BJ (cell line): ENCODE measurements around the gene IL1R1. TPM values are rescaled to one million over a fixed set of nuclear protein-coding genes. Genes with fewer than 3 reads are reported as not detected.

ENCODE experiments used
- CTCF ChIA-PET: fragments of 350-600 bp; formaldehyde crosslinking; extraction: SDS; loops from one replicate; lab custom pipeline; 2021; ENCODE audit warnings: antibody characterized with exemption, inconsistent platforms; lab: Yijun Ruan, JAX
- POLR2A ChIA-PET: fragments of 300-600 bp; sonication (Branson Sonifier 250); formaldehyde crosslinking; extraction: SDS; loops from one replicate; lab custom pipeline; 2021; ENCODE audit warnings: antibody characterized with exemption; lab: Charles Lee
- DNase-seq: peaks from one replicate; pipeline ENCODE4 v3.0.0-alpha.2; 2011; ENCODE audit warnings: low read depth
- H3K27me3 ChIP-seq: 2 replicates; pipeline ENCODE4 v1.6.0; 2011; ENCODE audit warnings: low read length; ENCODE audit not compliant: control insufficient read depth, insufficient read depth
- H3K36me3 ChIP-seq: 2 replicates; pipeline ENCODE4 v1.5.1; 2011; ENCODE audit warnings: low read length; ENCODE audit not compliant: control insufficient read depth, insufficient read depth
- H3K4me3 ChIP-seq: 2 replicates; pipeline ENCODE4 v1.5.1; 2011; ENCODE audit warnings: low read depth, mild to moderate bottlenecking, control low read depth, low read length
- CTCF ChIP-seq: IDR thresholded peaks from 2 replicates; pipeline ENCODE4 v1.5.1; 2011; ENCODE audit warnings: low read depth, mild to moderate bottlenecking, control low read depth, inconsistent platforms, low read length, moderate library complexity; ENCODE audit not compliant: insufficient read depth
- polyA minus RNA-seq: library from RNA; depleted of rRNA, polyadenylated mRNA; stranded (reverse); fragments of >200 nt; gene quantifications from 2 replicates; pipeline ENCODE4 v1.2.3, GENCODE V29; 2011; rRNA and poly(A)+ RNA removed
- polyA plus RNA-seq: library from polyadenylated mRNA; depleted of rRNA; stranded (reverse); fragments of >200 nt; gene quantifications from 2 replicates; pipeline ENCODE4 v1.2.3, GENCODE V29; 2011; rRNA removed

Gene IL1R1
- polyA plus RNA-seq (37.3 and 43.4 TPM in 2 replicates), polyA minus RNA-seq (16.3 and 18.5 TPM in 2 replicates)

- DNase-seq, result no peak
Measured at GRCh38 chr2:102141970-102142828, at the start of gene IL1R1. Gene IL1R1 (plus strand): TSS chr2:102142746. CDS start chr2:102157725, 14,979 bp downstream.

GRCh38 chr2:102093662-102094061 is 48.9 kb upstream of the IL1R1 start:
- Histone ChIP-seq H3K36me3 (no peaks in the 10 kb centered on the region), H3K27me3 (no peaks in the 10 kb centered on the region), H3K4me3 (no peak overlapping the region)
- CTCF ChIA-PET, result interaction anchor here (1.2 kb wide), 1 partner anchor 13 kb away, joined by 3 read pairs; no protein-coding TSS in a partner anchor
- POLR2A ChIA-PET, result no interaction called here
- no peak for DNase-seq
- no peak for TF ChIP-seq CTCF

More at GRCh38 chr2:102141970-102142828, at the start of gene IL1R1:
- no peak for TF ChIP-seq CTCF
- Histone ChIP-seq H3K36me3 (peaks cover 13% of the 10 kb centered on the region), H3K27me3 (no peaks in the 10 kb centered on the region), H3K4me3 (peak within 1 kb of the TSS; percentile 61)
- POLR2A ChIA-PET, result interaction anchor here (0.6 to 1.5 kb wide), 3 partner anchors 78 to 379 kb away, joined by 3 to 5 read pairs (median 4); no protein-coding TSS in a partner anchor
- CTCF ChIA-PET, result interaction anchor here (0.6 to 2.2 kb wide), 13 partner anchors 12 to 186 kb away, joined by 3 to 9 read pairs (median 3); no protein-coding TSS in a partner anchor

- POLR2A ChIA-PET, result no interaction called here
- H3K27me3 ChIP-seq, result no peaks in the 10 kb centered on the region
- no peak overlapping the region for H3K4me3 ChIP-seq
- TF ChIP-seq CTCF, result no peak
- CTCF ChIA-PET, result interaction anchor here (0.6 to 1.3 kb wide), 2 partner anchors 9 to 12 kb away, joined by 3 to 4 read pairs; no protein-coding TSS in a partner anchor
- DNase-seq, result peak; percentile 88
- H3K36me3 ChIP-seq, result no peaks in the 10 kb centered on the region
Measured at GRCh38 chr2:102094917-102095316, 47.6 kb upstream of the IL1R1 start.

- ChIA-PET POLR2A (no interaction called here), CTCF (interaction anchor here (1.3 kb wide), 1 partner anchor 8 kb away, joined by 4 read pairs; no protein-coding TSS in a partner anchor)
- H3K4me3 ChIP-seq, result no peak overlapping the region
- no peak for TF ChIP-seq CTCF
- H3K27me3 ChIP-seq, result no peaks in the 10 kb centered on the region
- H3K36me3 ChIP-seq, result no peaks in the 10 kb centered on the region
- no peak for DNase-seq
Measured at GRCh38 chr2:102096103-102096502, 46.4 kb upstream of the IL1R1 start.

GRCh38 chr2:102098756-102099155 is 43.8 kb upstream of the IL1R1 start:
- Histone ChIP-seq H3K4me3 (no peak overlapping the region), H3K27me3 (no peaks in the 10 kb centered on the region), H3K36me3 (no peaks in the 10 kb centered on the region)
- ChIA-PET CTCF (no interaction called here), POLR2A (no interaction called here)
- TF ChIP-seq CTCF, result no peak
- no peak for DNase-seq
